AG04449 (cell line): ENCODE measurements around the gene IDS.

ENCODE experiments used
- CTCF ChIA-PET: fragments of 350-600 bp; formaldehyde crosslinking; extraction: SDS; loops from one replicate; lab custom pipeline; 2021; ENCODE audit warnings: antibody characterized with exemption; lab: Yijun Ruan, JAX
- POLR2A ChIA-PET: fragments of 400-600, 350-600 bp; formaldehyde crosslinking; extraction: SDS; loops from one replicate; lab custom pipeline; 2020; ENCODE audit warnings: antibody characterized with exemption, inconsistent platforms; lab: Yijun Ruan, JAX
- DNase-seq: peaks from one replicate; pipeline ENCODE4 v3.0.0-alpha.2; 2010; ENCODE audit warnings: low read depth, low spot score
- H3K4me3 ChIP-seq: 2 replicates; pipeline ENCODE4 v1.5.1; 2011; ENCODE audit warnings: low read depth, mild to moderate bottlenecking, control low read depth, low read length
- TF ChIP-seq, protein P1 (sequence below): IDR thresholded peaks from one replicate; pipeline ENCODE4 v1.5.1; 2011; ENCODE audit warnings: mild to moderate bottlenecking, moderate library complexity, low read length, control low read depth, inconsistent platforms; ENCODE audit not compliant: insufficient read depth; ENCODE audit errors: missing control alignments

The IDS gene

GRCh38 chrX:149453906-149454822 lies 50.9 kb downstream of the IDS start:
- ChIA-PET POLR2A (no interaction called here), CTCF (no interaction called here)
- H3K4me3 ChIP-seq: no peak overlapping the region
- no peak for DNase-seq
- TF ChIP-seq, protein P1, sequence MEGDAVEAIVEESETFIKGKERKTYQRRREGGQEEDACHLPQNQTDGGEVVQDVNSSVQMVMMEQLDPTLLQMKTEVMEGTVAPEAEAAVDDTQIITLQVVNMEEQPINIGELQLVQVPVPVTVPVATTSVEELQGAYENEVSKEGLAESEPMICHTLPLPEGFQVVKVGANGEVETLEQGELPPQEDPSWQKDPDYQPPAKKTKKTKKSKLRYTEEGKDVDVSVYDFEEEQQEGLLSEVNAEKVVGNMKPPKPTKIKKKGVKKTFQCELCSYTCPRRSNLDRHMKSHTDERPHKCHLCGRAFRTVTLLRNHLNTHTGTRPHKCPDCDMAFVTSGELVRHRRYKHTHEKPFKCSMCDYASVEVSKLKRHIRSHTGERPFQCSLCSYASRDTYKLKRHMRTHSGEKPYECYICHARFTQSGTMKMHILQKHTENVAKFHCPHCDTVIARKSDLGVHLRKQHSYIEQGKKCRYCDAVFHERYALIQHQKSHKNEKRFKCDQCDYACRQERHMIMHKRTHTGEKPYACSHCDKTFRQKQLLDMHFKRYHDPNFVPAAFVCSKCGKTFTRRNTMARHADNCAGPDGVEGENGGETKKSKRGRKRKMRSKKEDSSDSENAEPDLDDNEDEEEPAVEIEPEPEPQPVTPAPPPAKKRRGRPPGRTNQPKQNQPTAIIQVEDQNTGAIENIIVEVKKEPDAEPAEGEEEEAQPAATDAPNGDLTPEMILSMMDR: no peak

- CTCF ChIA-PET: no interaction called here
- no peak for DNase-seq
- TF ChIP-seq, protein P1: no peak
- H3K4me3 ChIP-seq: no peak overlapping the region
- POLR2A ChIA-PET: no interaction called here
Measured at GRCh38 chrX:149453030-149453429, 52.1 kb downstream of the IDS start.

DNA sequence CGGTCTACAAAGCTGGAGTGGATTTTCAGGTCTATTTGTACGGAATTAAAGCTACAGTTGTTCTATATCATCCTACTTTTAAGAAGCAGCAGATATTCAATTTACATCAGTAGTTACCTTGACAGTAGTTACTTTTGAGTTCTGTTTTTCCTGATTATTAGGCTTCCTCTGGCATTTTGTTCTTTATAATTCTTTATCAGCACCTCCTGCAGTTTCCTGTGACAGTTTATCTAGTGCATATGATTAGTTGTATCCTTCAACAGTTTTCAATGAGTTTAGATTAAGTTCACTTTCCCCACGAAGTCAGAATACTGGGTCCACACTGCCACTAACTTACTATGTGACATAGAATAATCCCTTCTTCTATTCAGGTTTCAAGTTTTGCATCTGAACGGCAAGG lies 71.7 kb downstream of the IDS start:
- TF ChIP-seq, protein P1: no peak
- ChIA-PET POLR2A (no interaction called here), CTCF (no interaction called here)

DNA sequence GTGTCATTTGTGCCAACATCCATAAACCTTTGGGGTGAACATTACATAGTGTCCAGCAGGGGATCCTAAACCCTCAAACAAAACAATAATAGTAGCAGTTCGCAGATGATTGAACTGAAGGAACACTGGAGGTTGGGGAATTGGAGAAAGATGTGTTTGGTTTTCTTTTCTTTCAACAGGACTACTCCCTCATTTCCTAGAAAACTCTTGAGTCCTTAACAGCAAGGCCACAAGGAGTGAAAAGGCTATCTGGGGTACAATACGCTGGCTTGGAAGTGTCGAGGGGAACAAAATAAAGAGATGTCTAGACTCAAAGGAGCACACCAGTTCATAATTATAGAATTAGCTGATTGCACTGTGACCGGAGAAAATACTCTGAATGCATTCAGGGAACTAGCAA lies 72.1 kb downstream of the IDS start:
- TF ChIP-seq, protein P1: no peak
- CTCF ChIA-PET: no interaction called here
- H3K4me3 ChIP-seq: no peak overlapping the region
- no peak for DNase-seq
- POLR2A ChIA-PET: no interaction called here

More for the DNA sequence above, 71.7 kb downstream of the IDS start:
- no peak for DNase-seq
- no peak overlapping the region for H3K4me3 ChIP-seq
